ENCODE measurements around the gene CRIP1.

Gene CRIP1

DNA sequence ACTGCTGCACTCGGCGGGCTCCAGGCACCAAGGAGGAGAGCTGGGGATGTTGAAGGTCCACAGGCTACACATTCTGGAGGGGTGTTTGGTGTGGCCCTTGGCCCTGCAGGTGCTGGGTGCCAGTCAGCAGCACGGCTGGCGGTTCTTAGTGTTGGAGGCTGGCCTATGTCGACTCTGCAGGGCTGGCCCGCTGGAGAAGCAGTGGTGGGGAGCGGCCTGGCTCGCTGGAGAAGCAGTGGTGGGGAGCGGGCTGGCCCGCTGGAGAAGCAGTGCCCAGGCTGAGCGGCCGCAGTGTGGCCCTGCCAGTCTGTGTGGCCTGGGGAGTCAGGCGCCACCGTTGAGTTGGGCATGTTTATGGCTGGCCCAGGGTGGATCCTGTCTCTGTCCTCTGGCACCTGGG is 39.7 kb upstream of the CRIP1 start:
- TF ChIP-seq GATA3 (IDR thresholded peaks at IDR 0.05; ENCODE audit: low read depth, low read length) (no peak), GATA2 (IDR thresholded peaks at IDR 0.05; ENCODE audit: low read depth, low read length) (no peak)

DNA sequence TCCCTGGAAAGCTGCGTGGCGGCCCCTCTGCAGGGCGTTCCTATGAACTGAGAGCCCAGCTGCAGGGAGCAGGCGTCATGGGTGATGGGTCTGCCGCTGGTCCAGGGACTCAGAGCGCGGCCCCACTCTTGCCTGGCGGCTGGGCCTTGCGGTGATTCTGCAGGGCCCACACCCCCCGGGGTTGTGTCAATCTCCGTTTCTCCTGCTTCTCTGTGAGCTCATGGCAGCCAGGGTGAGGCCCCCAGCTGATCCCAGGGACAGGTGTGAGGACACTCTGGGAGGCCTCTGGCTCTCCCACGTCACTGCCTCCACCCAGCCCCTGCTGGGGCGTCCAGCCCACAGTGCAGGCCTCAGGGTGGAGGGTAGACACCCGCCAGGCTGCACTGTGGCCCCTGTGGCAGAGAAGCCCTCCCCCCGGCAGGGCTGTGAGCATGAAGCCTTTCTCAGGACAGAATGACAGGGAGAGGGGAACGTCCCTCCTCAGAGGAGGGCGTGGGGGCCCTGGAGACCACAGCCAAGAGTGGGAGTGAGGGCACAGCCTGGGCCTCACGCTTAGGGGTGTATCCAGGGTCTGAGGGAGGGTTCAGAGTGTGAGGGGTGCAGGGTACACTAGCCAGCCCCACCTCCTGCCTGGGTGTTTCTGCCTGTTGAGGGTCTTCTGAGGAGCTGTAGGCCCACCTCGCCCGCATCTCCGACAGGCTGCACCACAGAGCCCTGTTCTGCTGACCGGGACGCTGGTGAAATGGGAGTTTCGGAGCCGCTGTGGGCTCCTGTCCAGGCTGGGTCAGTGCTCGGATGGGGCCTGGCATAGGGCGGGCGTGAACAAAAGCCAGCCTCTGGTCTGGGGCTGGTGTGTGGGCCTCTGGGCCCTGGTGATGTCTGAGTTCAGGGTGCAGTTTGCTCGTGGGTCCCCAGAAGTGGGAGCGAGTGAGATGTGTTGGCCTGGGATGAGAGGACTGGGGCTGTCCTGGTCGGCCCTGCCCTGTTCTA is 38.7 kb upstream of the CRIP1 start:
- TF ChIP-seq GATA3 (IDR thresholded peaks at IDR 0.05; ENCODE audit: low read depth, low read length) (no peak), GATA2 (IDR thresholded peaks at IDR 0.05; ENCODE audit: low read depth, low read length) (no peak)

DNA sequence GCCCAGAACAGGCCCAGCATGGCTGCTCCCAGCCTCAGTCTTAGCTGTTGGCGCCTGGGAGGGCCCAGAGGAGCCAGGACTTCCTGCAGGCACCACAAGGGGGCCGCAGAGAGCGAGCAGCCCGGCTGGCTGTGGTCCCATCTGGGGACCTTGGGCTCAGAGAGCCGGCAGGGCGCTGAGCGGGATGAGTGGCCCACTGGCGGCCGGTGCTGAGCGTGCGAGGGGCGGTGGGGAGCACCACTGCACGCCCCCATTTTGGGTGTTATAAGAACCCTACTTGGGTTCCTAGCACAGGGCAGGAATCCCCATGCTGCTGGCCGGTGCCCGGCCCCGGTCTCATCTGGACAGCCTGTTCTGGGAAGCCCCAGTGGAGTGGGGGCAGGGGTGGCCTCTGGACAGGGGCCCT is 38.0 kb upstream of the CRIP1 start:
- TF ChIP-seq GATA2 (IDR thresholded peaks at IDR 0.05; ENCODE audit: low read depth, low read length), result no peak
- TF ChIP-seq GATA3 (IDR thresholded peaks at IDR 0.05; ENCODE audit: low read depth, low read length), result no peak

DNA sequence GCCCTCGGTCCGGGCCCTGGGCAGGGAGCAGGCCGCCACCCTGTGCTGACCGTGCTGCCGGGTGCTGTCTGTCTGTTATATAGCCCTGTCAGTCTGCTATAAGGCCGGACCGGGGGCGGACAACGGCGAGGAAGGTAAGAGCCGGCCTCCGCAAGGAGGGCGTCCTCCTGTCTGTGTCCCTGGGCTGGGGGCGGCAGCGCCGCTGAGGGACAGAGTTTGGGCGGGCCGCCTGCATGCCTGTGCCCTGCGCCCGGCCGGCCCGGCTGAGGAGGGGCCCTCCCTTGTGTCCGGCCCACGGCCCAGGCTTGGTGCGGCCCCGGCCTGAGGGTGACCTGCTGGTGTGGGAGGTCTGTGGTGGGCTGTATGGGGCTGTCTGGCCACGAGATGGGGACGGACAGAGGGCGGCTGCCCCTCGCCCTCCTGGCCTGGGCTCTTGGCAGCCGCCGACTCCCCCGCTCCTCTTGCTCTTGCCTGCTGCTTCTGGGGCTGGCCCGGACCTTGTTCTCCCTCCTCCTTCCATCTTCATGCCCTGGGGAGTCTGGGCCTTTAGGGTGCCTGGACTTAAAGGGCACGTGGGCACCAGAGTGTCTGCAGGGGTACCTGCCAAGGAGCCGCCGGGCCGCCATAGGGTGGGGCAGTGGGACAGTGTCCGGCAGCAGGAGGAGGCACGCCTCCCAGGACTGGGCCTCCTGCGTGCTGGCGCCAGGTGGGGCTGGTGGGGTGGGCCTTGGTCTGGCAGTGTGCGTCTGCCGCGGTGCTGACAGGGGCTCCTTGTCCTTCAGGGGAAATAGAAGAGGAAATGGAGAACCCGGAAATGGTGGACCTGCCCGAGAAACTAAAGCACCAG is 37.2 kb upstream of the CRIP1 start:
- TF ChIP-seq GATA3 (IDR thresholded peaks at IDR 0.05; ENCODE audit: low read depth, low read length), result no peak
- TF ChIP-seq GATA2 (IDR thresholded peaks at IDR 0.05; ENCODE audit: low read depth, low read length), result no peak

DNA sequence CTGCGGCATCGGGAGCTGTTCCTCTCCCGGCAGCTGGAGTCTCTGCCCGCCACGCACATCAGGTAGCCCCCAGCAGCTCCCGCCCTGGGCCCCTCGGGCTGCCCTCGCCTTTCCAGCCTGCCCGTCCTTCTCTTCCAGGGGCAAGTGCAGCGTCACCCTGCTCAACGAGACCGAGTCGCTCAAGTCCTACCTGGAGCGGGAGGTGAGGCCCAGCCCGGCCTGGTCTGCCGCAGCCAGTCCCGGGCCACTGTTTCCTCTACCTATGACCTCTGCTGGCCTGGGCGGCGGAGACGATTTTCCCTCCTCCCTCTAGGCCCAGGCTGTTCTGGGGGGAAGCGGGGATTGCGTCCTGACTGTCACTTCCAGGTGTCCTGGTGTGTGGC is 36.6 kb upstream of the CRIP1 start:
- TF ChIP-seq GATA2 (IDR thresholded peaks at IDR 0.05; ENCODE audit: low read depth, low read length), result no peak
- no peak for TF ChIP-seq GATA3 (IDR thresholded peaks at IDR 0.05; ENCODE audit: low read depth, low read length)

- no peak for TF ChIP-seq GATA3 (IDR thresholded peaks at IDR 0.05; ENCODE audit: low read depth, low read length)
- TF ChIP-seq GATA2 (IDR thresholded peaks at IDR 0.05; ENCODE audit: low read depth, low read length), result no peak
These were observed 35.6 kb upstream of the CRIP1 start for GRCh38 chr14:105450864-105451720.

DNA sequence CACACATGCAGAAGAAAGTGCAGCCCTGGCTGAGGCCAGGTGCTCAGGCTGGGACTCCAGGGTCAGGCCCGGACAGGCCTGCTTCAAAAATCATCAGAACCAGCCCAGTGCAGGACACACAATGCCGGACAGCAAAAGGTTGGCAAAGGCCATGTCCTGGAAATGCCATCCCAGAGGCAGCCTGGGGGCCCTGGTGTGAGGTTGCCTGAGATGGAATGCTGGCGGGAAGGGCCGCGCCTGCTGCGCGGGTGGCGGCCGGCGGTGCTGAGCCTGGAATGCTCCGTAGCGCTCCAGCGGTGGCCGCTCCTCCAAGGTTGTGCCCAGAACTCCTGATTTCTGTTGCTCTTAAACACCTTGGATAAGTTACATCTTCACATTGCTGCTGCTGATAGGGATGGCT is 33.7 kb upstream of the CRIP1 start:
- TF ChIP-seq GATA2 (IDR thresholded peaks at IDR 0.05; ENCODE audit: low read depth, low read length) (no peak), GATA3 (IDR thresholded peaks at IDR 0.05; ENCODE audit: low read depth, low read length) (no peak)

GRCh38 chr14:105453847-105454246 is 32.8 kb upstream of the CRIP1 start:
- TF ChIP-seq GATA2 (IDR thresholded peaks at IDR 0.05; ENCODE audit: low read depth, low read length), result no peak
- no peak for TF ChIP-seq GATA3 (IDR thresholded peaks at IDR 0.05; ENCODE audit: low read depth, low read length)

- TF ChIP-seq GATA3 (IDR thresholded peaks at IDR 0.05; ENCODE audit: low read depth, low read length), result no peak
- TF ChIP-seq GATA2 (IDR thresholded peaks at IDR 0.05; ENCODE audit: low read depth, low read length), result no peak
These were observed 31.5 kb upstream of the CRIP1 start for GRCh38 chr14:105455086-105455640.

- TF ChIP-seq GATA3 (IDR thresholded peaks at IDR 0.05; ENCODE audit: low read depth, low read length), result no peak
- no peak for TF ChIP-seq GATA2 (IDR thresholded peaks at IDR 0.05; ENCODE audit: low read depth, low read length)
These were observed 30.7 kb upstream of the CRIP1 start for GRCh38 chr14:105455766-105456660.

GRCh38 chr14:105456736-105457617 is 29.7 kb upstream of the CRIP1 start:
- TF ChIP-seq GATA2 (IDR thresholded peaks at IDR 0.05; ENCODE audit: low read depth, low read length) (no peak), GATA3 (IDR thresholded peaks at IDR 0.05; ENCODE audit: low read depth, low read length) (no peak)

GRCh38 chr14:105458010-105458409 is 28.7 kb upstream of the CRIP1 start:
- no peak for TF ChIP-seq GATA2 (IDR thresholded peaks at IDR 0.05; ENCODE audit: low read depth, low read length)
- no peak for TF ChIP-seq GATA3 (IDR thresholded peaks at IDR 0.05; ENCODE audit: low read depth, low read length)
